Testis (tissue), 2 donors: ENCODE data around the gene SLC16A9.

Source experiments
- POLR2A ChIP-seq: fragments of 450-650 bp; IDR thresholded peaks from one replicate; pipeline ENCODE4 v1.6.1; 2017; ENCODE audit warnings: antibody characterized with exemption, mild to moderate bottlenecking, moderate library complexity
- TF ChIP-seq, protein P1 (sequence below), 3 experiments: fragments of 450-650 bp in 2 of 3; fragments of 200-600 bp in 1 of 3; sonication (generic) in 1 of 3; IDR thresholded peaks; one replicate each; pipeline ENCODE4 v1.5.1; 2016 to 2019; ENCODE audit warnings: antibody characterized with exemption in 3 of 3, mild to moderate bottlenecking in 2 of 3, moderate library complexity in 1 of 3

DNA sequence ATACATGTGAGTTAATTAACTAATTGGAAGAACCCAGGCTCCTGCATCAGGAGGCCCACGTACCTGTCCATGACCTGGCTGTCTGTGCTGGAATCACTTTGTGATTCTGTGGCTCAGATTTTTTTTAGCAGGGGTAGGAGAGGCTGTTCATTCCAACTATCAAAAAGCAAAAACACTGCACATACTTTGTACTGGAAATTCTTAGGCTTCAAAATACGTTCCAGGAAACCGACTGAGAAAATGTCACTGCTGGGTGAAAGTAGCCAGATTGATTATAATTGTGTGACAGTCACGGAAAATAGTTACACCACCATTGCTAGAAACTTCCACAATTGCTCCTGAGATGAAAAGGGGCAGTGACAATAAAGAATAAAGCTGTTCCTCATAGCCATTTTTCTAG lies 91.0 kb downstream of the SLC16A9 start:
- TF ChIP-seq, protein P1, sequence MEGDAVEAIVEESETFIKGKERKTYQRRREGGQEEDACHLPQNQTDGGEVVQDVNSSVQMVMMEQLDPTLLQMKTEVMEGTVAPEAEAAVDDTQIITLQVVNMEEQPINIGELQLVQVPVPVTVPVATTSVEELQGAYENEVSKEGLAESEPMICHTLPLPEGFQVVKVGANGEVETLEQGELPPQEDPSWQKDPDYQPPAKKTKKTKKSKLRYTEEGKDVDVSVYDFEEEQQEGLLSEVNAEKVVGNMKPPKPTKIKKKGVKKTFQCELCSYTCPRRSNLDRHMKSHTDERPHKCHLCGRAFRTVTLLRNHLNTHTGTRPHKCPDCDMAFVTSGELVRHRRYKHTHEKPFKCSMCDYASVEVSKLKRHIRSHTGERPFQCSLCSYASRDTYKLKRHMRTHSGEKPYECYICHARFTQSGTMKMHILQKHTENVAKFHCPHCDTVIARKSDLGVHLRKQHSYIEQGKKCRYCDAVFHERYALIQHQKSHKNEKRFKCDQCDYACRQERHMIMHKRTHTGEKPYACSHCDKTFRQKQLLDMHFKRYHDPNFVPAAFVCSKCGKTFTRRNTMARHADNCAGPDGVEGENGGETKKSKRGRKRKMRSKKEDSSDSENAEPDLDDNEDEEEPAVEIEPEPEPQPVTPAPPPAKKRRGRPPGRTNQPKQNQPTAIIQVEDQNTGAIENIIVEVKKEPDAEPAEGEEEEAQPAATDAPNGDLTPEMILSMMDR (IDR thresholded peaks at IDR 0.05) = no peak
- TF ChIP-seq POLR2A = no peak
